ENCODE data around the gene RCN1. TPM values are rescaled to one million over a fixed set of nuclear protein-coding genes. Genes with fewer than 3 reads are reported as not detected.
A peak's percentile ranks its signal among the peaks of the same experiment; 100 is the strongest.

RCN1 gene
- total and polyA plus RNA-seq, 2 experiments from 2014 or later: 107 to 140 TPM

- Histone ChIP-seq H4K20me1 (replicated peaks; ENCODE audit: insufficient read depth) (no peaks in the 10 kb centered on the region), H3K4me3 (no peak overlapping the region), H3K4me1 (ENCODE audit: insufficient read depth) (no peaks in the 10 kb centered on the region), H3K4me2 (no peak overlapping the region), H3K36me3 (ENCODE audit: insufficient read depth) (no peaks in the 10 kb centered on the region), H3F3A (replicated peaks; ENCODE audit: low read depth) (no peaks in the 10 kb centered on the region), H3K27me3 (ENCODE audit: insufficient read depth) (no peaks in the 10 kb centered on the region), H2AFZ (no peak overlapping the region), H3K79me2 (replicated peaks; ENCODE audit: insufficient read depth) (no peaks in the 10 kb centered on the region), H3K27ac (ENCODE audit: low read depth) (no peak overlapping the region), H3K9me2 (ENCODE audit: insufficient read depth) (0 out of 2 replicates have a peak, but pooled peaks cover 3% of the 10 kb centered on the region)
- TF ChIP-seq, protein P1, sequence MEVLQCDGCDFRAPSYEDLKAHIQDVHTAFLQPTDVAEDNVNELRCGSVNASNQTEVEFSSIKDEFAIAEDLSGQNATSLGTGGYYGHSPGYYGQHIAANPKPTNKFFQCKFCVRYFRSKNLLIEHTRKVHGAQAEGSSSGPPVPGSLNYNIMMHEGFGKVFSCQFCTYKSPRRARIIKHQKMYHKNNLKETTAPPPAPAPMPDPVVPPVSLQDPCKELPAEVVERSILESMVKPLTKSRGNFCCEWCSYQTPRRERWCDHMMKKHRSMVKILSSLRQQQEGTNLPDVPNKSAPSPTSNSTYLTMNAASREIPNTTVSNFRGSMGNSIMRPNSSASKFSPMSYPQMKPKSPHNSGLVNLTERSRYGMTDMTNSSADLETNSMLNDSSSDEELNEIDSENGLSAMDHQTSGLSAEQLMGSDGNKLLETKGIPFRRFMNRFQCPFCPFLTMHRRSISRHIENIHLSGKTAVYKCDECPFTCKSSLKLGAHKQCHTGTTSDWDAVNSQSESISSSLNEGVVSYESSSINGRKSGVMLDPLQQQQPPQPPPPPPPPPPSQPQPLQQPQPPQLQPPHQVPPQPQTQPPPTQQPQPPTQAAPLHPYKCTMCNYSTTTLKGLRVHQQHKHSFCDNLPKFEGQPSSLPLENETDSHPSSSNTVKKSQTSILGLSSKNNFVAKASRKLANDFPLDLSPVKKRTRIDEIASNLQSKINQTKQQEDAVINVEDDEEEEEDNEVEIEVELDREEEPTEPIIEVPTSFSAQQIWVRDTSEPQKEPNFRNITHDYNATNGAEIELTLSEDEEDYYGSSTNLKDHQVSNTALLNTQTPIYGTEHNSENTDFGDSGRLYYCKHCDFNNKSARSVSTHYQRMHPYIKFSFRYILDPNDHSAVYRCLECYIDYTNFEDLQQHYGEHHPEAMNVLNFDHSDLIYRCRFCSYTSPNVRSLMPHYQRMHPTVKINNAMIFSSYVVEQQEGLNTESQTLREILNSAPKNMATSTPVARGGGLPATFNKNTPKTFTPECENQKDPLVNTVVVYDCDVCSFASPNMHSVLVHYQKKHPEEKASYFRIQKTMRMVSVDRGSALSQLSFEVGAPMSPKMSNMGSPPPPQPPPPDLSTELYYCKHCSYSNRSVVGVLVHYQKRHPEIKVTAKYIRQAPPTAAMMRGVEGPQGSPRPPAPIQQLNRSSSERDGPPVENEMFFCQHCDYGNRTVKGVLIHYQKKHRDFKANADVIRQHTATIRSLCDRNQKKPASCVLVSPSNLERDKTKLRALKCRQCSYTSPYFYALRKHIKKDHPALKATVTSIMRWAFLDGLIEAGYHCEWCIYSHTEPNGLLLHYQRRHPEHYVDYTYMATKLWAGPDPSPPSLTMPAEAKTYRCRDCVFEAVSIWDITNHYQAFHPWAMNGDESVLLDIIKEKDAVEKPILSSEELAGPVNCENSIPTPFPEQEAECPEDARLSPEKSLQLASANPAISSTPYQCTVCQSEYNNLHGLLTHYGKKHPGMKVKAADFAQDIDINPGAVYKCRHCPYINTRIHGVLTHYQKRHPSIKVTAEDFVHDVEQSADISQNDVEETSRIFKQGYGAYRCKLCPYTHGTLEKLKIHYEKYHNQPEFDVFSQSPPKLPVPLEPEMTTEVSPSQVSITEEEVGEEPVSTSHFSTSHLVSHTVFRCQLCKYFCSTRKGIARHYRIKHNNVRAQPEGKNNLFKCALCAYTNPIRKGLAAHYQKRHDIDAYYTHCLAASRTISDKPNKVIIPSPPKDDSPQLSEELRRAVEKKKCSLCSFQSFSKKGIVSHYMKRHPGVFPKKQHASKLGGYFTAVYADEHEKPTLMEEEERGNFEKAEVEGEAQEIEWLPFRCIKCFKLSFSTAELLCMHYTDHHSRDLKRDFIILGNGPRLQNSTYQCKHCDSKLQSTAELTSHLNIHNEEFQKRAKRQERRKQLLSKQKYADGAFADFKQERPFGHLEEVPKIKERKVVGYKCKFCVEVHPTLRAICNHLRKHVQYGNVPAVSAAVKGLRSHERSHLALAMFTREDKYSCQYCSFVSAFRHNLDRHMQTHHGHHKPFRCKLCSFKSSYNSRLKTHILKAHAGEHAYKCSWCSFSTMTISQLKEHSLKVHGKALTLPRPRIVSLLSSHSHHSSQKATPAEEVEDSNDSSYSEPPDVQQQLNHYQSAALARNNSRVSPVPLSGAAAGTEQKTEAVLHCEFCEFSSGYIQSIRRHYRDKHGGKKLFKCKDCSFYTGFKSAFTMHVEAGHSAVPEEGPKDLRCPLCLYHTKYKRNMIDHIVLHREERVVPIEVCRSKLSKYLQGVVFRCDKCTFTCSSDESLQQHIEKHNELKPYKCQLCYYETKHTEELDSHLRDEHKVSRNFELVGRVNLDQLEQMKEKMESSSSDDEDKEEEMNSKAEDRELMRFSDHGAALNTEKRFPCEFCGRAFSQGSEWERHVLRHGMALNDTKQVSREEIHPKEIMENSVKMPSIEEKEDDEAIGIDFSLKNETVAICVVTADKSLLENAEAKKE (CRISPR knock-in tag; IDR thresholded peaks at IDR 0.05): no peak
- peak; percentile 25 to 48; a peak in 2 of 4 replicates for TF ChIP-seq CTCF (conservative IDR thresholded peaks at IDR 0.05; ENCODE audit: low read depth in 2 of 2)
- no peaks in the 10 kb centered on the region for H3K27me3 Mint-ChIP-seq (ENCODE audit: insufficient read depth, low read depth, poor library complexity)
- H3K9me3 Mint-ChIP-seq: peaks cover 5% of the 10 kb centered on the region; the same call in 2 of the 3 replicates
- H3K27ac Mint-ChIP-seq: no peak overlapping the region
- DNase-seq (ENCODE audit: low spot score): peak; percentile 14
- no peak overlapping the region for H3K4me3 Mint-ChIP-seq
- H3K36me3 Mint-ChIP-seq (ENCODE audit: low read depth): no peaks in the 10 kb centered on the region
- no peak for ATAC-seq
- H3K4me1 Mint-ChIP-seq: peaks cover 3% of the 10 kb centered on the region; the same call in 1 of the 3 replicates
These were observed 63.4 kb downstream of the RCN1 start for GRCh38 chr11:32154275-32154674.

Small RNA genes within 50 kb of the gene (small RNA-seq; reads per million reads assigned to genes)
- gene RF00012 (ENCODE audit: low replicate concordance): not detected
